Neural cell (in vitro differentiated cells): ENCODE measurements around the gene CAST. TPM values are rescaled to one million over a fixed set of nuclear protein-coding genes. Genes with fewer than 3 reads are reported as not detected.

Source experiments
- H2AFZ ChIP-seq: fragments of 200-600, 300-800 bp; sonication (generic), shearing (Covaris generic); 2 replicates; pipeline ENCODE4 v1.6.0; 2014; ENCODE audit warnings: low read depth, mild to moderate bottlenecking, antibody characterized with exemption, low read length, moderate library complexity
- H3F3A ChIP-seq: fragments of 200-600 bp; shearing (Covaris generic); 2 replicates; pipeline ENCODE4 v1.6.1; 2016; ENCODE audit warnings: mild to moderate bottlenecking, moderate library complexity, mixed read lengths, antibody characterized with exemption, low read length; ENCODE audit not compliant: insufficient read depth, poor library complexity, severe bottlenecking
- H3K27ac ChIP-seq: fragments of 200-600, 300-800 bp; sonication (generic), shearing (Covaris generic); 2 replicates; pipeline ENCODE4 v1.5.1; 2014; ENCODE audit warnings: mild to moderate bottlenecking, low read length, moderate library complexity
- H3K27me3 ChIP-seq: fragments of 300-800, 200-600 bp; sonication (generic), shearing (Covaris generic); 2 replicates; pipeline ENCODE4 v1.6.0; 2014; ENCODE audit warnings: mild to moderate bottlenecking, low read depth, low read length, moderate library complexity; ENCODE audit not compliant: insufficient read depth
- H3K36me3 ChIP-seq: fragments of 300-800, 200-600 bp; sonication (generic), shearing (Covaris generic); 2 replicates; pipeline ENCODE4 v1.5.1; 2014; ENCODE audit warnings: mild to moderate bottlenecking, antibody characterized with exemption, low read length, moderate library complexity; ENCODE audit not compliant: insufficient read depth
- H3K4me2 ChIP-seq: fragments of 300-800, 200-600 bp; sonication (generic), shearing (Covaris generic); 2 replicates; pipeline ENCODE4 v1.6.0; 2014; ENCODE audit warnings: mild to moderate bottlenecking, low read length
- H3K4me3 ChIP-seq: fragments of 300-800, 200-600 bp; sonication (generic), shearing (Covaris generic); 2 replicates; pipeline ENCODE4 v1.5.1; 2014; ENCODE audit warnings: mild to moderate bottlenecking, low read length, moderate library complexity
- H3K79me2 ChIP-seq: fragments of 200-600 bp; shearing (Covaris generic); replicated peaks from 2 replicates; pipeline ENCODE4 v1.6.0; 2014; ENCODE audit warnings: mild to moderate bottlenecking, low read length, moderate library complexity; ENCODE audit not compliant: insufficient read depth
- H3K9ac ChIP-seq: fragments of 300-800, 200-600 bp; sonication (generic), shearing (Covaris generic); 2 replicates; pipeline ENCODE4 v1.6.1; 2016; ENCODE audit warnings: mild to moderate bottlenecking, low read length, mixed read lengths
- H3K9me2 ChIP-seq: fragments of 200-600 bp; shearing (Covaris generic); 2 replicates; pipeline ENCODE4 v1.6.1; 2016; ENCODE audit warnings: mild to moderate bottlenecking, low read length, mixed read lengths; ENCODE audit not compliant: insufficient read depth
- H3K9me3 ChIP-seq: fragments of 200-600, 300-800 bp; sonication (generic), shearing (Covaris generic); 2 replicates; pipeline ENCODE4 v1.6.1; 2016; ENCODE audit warnings: mild to moderate bottlenecking, mixed run types, low read length, moderate library complexity, mixed read lengths
- H4K20me1 ChIP-seq: fragments of 200-600 bp; shearing (Covaris generic); 2 replicates; pipeline ENCODE4 v1.6.1; 2016; ENCODE audit warnings: mild to moderate bottlenecking, mixed run types; ENCODE audit not compliant: insufficient read depth
- CTCF ChIP-seq: fragments of 450-650 bp; IDR thresholded peaks from 2 replicates; pipeline ENCODE4 v1.5.1; 2014; ENCODE audit warnings: antibody characterized with exemption, mild to moderate bottlenecking, moderate library complexity; ENCODE audit not compliant: poor library complexity, severe bottlenecking
- EP300 ChIP-seq: fragments of 450-650 bp; conservative IDR thresholded peaks from 2 replicates; pipeline ENCODE4 v1.6.1; 2014; ENCODE audit warnings: antibody characterized with exemption, mild to moderate bottlenecking, moderate library complexity; ENCODE audit not compliant: poor library complexity, severe bottlenecking
- EZH2 ChIP-seq: fragments of 200-600, 300-800 bp; shearing (Covaris generic), sonication (generic); IDR thresholded peaks from 2 replicates; pipeline ENCODE4 v1.6.1; 2014; ENCODE audit warnings: antibody characterized with exemption, low read length, borderline replicate concordance, mild to moderate bottlenecking; ENCODE audit not compliant: insufficient read depth, poor library complexity, severe bottlenecking
- MXI1 ChIP-seq: fragments of 450-650 bp; conservative IDR thresholded peaks from 2 replicates; pipeline ENCODE4 v1.6.1; 2014; ENCODE audit warnings: antibody characterized with exemption, mild to moderate bottlenecking; ENCODE audit not compliant: poor library complexity, severe bottlenecking
- POLR2AphosphoS5 ChIP-seq: IDR thresholded peaks from 2 replicates; pipeline ENCODE4 v1.6.1; 2012
- RAD21 ChIP-seq: fragments of 450-650 bp; conservative IDR thresholded peaks from 2 replicates; pipeline ENCODE4 v1.6.1; 2014; ENCODE audit warnings: antibody characterized with exemption, mild to moderate bottlenecking, moderate library complexity
- SMC3 ChIP-seq: fragments of 450-650 bp; conservative IDR thresholded peaks from 2 replicates; pipeline ENCODE4 v1.6.1; 2014; ENCODE audit warnings: antibody characterized with exemption, mild to moderate bottlenecking, moderate library complexity; ENCODE audit not compliant: poor library complexity
- TAF1 ChIP-seq: IDR thresholded peaks from 2 replicates; pipeline ENCODE4 v1.6.1; 2012; ENCODE audit warnings: low read depth
- polyA plus RNA-seq: library from polyadenylated mRNA; depleted of rRNA; stranded (reverse); fragments of >200 nt; gene quantifications from 2 replicates; pipeline ENCODE4 v1.2.3, GENCODE V29; 2014
- TF ChIP-seq, protein P1 (sequence below): IDR thresholded peaks from 2 replicates; pipeline ENCODE4 v1.6.1; 2012; ENCODE audit warnings: borderline replicate concordance

Gene CAST
- polyA plus RNA-seq, 1 donor from 2014 or later = 8.4 TPM

GRCh38 chr5:96812851-96813250 lies 150.7 kb downstream of the CAST start:
- Histone ChIP-seq H3F3A (no peaks in the 10 kb centered on the region), H3K9me3 (no peaks in the 10 kb centered on the region), H3K4me3 (no peak overlapping the region), H3K27me3 (peaks cover under 1% of the 10 kb centered on the region), H3K27ac (no peak overlapping the region), H3K36me3 (no peaks in the 10 kb centered on the region), H3K9ac (no peak overlapping the region), H3K79me2 (no peaks in the 10 kb centered on the region), H3K9me2 (no peaks in the 10 kb centered on the region), H2AFZ (no peak overlapping the region), H4K20me1 (no peaks in the 10 kb centered on the region), H3K4me2 (no peak overlapping the region)
- TF ChIP-seq CTCF (no peak), EZH2 (no peak), TAF1 (no peak), SMC3 (no peak), POLR2AphosphoS5 (no peak), MXI1 (no peak), RAD21 (no peak), EP300 (no peak)
- TF ChIP-seq, protein P1, sequence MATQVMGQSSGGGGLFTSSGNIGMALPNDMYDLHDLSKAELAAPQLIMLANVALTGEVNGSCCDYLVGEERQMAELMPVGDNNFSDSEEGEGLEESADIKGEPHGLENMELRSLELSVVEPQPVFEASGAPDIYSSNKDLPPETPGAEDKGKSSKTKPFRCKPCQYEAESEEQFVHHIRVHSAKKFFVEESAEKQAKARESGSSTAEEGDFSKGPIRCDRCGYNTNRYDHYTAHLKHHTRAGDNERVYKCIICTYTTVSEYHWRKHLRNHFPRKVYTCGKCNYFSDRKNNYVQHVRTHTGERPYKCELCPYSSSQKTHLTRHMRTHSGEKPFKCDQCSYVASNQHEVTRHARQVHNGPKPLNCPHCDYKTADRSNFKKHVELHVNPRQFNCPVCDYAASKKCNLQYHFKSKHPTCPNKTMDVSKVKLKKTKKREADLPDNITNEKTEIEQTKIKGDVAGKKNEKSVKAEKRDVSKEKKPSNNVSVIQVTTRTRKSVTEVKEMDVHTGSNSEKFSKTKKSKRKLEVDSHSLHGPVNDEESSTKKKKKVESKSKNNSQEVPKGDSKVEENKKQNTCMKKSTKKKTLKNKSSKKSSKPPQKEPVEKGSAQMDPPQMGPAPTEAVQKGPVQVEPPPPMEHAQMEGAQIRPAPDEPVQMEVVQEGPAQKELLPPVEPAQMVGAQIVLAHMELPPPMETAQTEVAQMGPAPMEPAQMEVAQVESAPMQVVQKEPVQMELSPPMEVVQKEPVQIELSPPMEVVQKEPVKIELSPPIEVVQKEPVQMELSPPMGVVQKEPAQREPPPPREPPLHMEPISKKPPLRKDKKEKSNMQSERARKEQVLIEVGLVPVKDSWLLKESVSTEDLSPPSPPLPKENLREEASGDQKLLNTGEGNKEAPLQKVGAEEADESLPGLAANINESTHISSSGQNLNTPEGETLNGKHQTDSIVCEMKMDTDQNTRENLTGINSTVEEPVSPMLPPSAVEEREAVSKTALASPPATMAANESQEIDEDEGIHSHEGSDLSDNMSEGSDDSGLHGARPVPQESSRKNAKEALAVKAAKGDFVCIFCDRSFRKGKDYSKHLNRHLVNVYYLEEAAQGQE = no peak

GRCh38 chr5:96814041-96814440 lies 151.9 kb downstream of the CAST start:
- TF ChIP-seq RAD21 (no peak), EZH2 (no peak), CTCF (no peak), MXI1 (no peak)
- no peak overlapping the region for H3K4me2 ChIP-seq
- no peak overlapping the region for H3K9ac ChIP-seq
- H3K27ac ChIP-seq = no peak overlapping the region
- H2AFZ ChIP-seq = no peak overlapping the region
- no peaks in the 10 kb centered on the region for H3K36me3 ChIP-seq
- no peak overlapping the region for H3K4me3 ChIP-seq
- no peaks in the 10 kb centered on the region for H3K9me3 ChIP-seq
- H3K9me2 ChIP-seq = no peaks in the 10 kb centered on the region
- H3F3A ChIP-seq = no peaks in the 10 kb centered on the region
- no peaks in the 10 kb centered on the region for H4K20me1 ChIP-seq
- no peaks in the 10 kb centered on the region for H3K79me2 ChIP-seq
- H3K27me3 ChIP-seq = no peaks in the 10 kb centered on the region
